ENCODE measurements around the gene IQCE.

Gene IQCE

GRCh38 chr7:2623698-2624014 is 64.9 kb downstream of the IQCE start:
- no peak overlapping the region for H3K4me3 Mint-ChIP-seq
- no peaks in the 10 kb centered on the region for H3K9me3 Mint-ChIP-seq
- H3K4me1 Mint-ChIP-seq (ENCODE audit: low read depth) = no peaks in the 10 kb centered on the region
- no peaks in the 10 kb centered on the region for H3K36me3 Mint-ChIP-seq (ENCODE audit: low read depth)
- no peak for DNase-seq
- H3K27me3 Mint-ChIP-seq = peaks cover 4% of the 10 kb centered on the region
- no peak overlapping the region for H3K27ac Mint-ChIP-seq

- Mint-ChIP-seq H3K27me3 (peaks cover 4% of the 10 kb centered on the region), H3K9me3 (no peaks in the 10 kb centered on the region), H3K4me3 (no peak overlapping the region), H3K27ac (no peak overlapping the region), H3K36me3 (ENCODE audit: low read depth) (no peaks in the 10 kb centered on the region), H3K4me1 (ENCODE audit: low read depth) (no peaks in the 10 kb centered on the region)
- DNase-seq = no peak
Measured at GRCh38 chr7:2624293-2624886, 65.6 kb downstream of the IQCE start.

- no peaks in the 10 kb centered on the region for H3K36me3 Mint-ChIP-seq (ENCODE audit: low read depth)
- H3K4me3 Mint-ChIP-seq = no peak overlapping the region
- H3K4me1 Mint-ChIP-seq (ENCODE audit: low read depth) = peaks cover 5% of the 10 kb centered on the region
- no peaks in the 10 kb centered on the region for H3K9me3 Mint-ChIP-seq
- peaks cover 4% of the 10 kb centered on the region for H3K27me3 Mint-ChIP-seq
- H3K27ac Mint-ChIP-seq = no peak overlapping the region
- DNase-seq = no peak
Measured at GRCh38 chr7:2626498-2627117, 67.8 kb downstream of the IQCE start.

GRCh38 chr7:2627258-2628129 is 68.7 kb downstream of the IQCE start:
- Mint-ChIP-seq H3K4me3 (no peak overlapping the region), H3K36me3 (ENCODE audit: low read depth) (peaks cover 3% of the 10 kb centered on the region), H3K27ac (no peak overlapping the region), H3K9me3 (no peaks in the 10 kb centered on the region), H3K4me1 (ENCODE audit: low read depth) (peaks cover 6% of the 10 kb centered on the region), H3K27me3 (peaks cover 4% of the 10 kb centered on the region)
- DNase-seq = no peak

GRCh38 chr7:2628130-2628482 is 69.3 kb downstream of the IQCE start:
- DNase-seq = no peak
- no peak overlapping the region for H3K4me3 Mint-ChIP-seq
- no peak overlapping the region for H3K27ac Mint-ChIP-seq
- peaks cover 3% of the 10 kb centered on the region for H3K36me3 Mint-ChIP-seq (ENCODE audit: low read depth)
- H3K9me3 Mint-ChIP-seq = no peaks in the 10 kb centered on the region
- H3K27me3 Mint-ChIP-seq = peaks cover 4% of the 10 kb centered on the region
- peaks cover 8% of the 10 kb centered on the region for H3K4me1 Mint-ChIP-seq (ENCODE audit: low read depth)

- DNase-seq = no peak
- H3K4me1 Mint-ChIP-seq (ENCODE audit: low read depth) = peaks cover 16% of the 10 kb centered on the region
- no peaks in the 10 kb centered on the region for H3K9me3 Mint-ChIP-seq
- H3K27me3 Mint-ChIP-seq = peaks cover 4% of the 10 kb centered on the region
- H3K27ac Mint-ChIP-seq = no peak overlapping the region
- H3K36me3 Mint-ChIP-seq (ENCODE audit: low read depth) = peaks cover 3% of the 10 kb centered on the region
- no peak overlapping the region for H3K4me3 Mint-ChIP-seq
Measured at GRCh38 chr7:2628891-2629290, 70.1 kb downstream of the IQCE start.

GRCh38 chr7:2629746-2630681 is 71.2 kb downstream of the IQCE start:
- Mint-ChIP-seq H3K27ac (no peak overlapping the region), H3K4me3 (no peak overlapping the region), H3K4me1 (ENCODE audit: low read depth) (peaks cover 22% of the 10 kb centered on the region), H3K27me3 (peaks cover 4% of the 10 kb centered on the region), H3K36me3 (ENCODE audit: low read depth) (peaks cover 3% of the 10 kb centered on the region), H3K9me3 (no peaks in the 10 kb centered on the region)
- DNase-seq = no peak

- H3K9me3 Mint-ChIP-seq = no peaks in the 10 kb centered on the region
- peak within 1 kb of the TSS; percentile 90 for H3K4me3 Mint-ChIP-seq
- peak within 1 kb of the TSS; percentile 84 for H3K27ac Mint-ChIP-seq
- peaks cover 3% of the 10 kb centered on the region for H3K36me3 Mint-ChIP-seq (ENCODE audit: low read depth)
- peaks cover 24% of the 10 kb centered on the region for H3K4me1 Mint-ChIP-seq (ENCODE audit: low read depth)
- H3K27me3 Mint-ChIP-seq = no peaks in the 10 kb centered on the region
- DNase-seq = no peak
Measured at GRCh38 chr7:2631946-2632732, 73.4 kb downstream of the IQCE start, which contains the start of gene TTYH3. Gene TTYH3 (plus strand): TSS chr7:2631986. CDS start chr7:2632156, 170 bp downstream.

- Mint-ChIP-seq H3K4me3 (peak overlapping the region; percentile 90), H3K9me3 (no peaks in the 10 kb centered on the region), H3K36me3 (ENCODE audit: low read depth) (peaks cover 3% of the 10 kb centered on the region), H3K4me1 (ENCODE audit: low read depth) (peaks cover 24% of the 10 kb centered on the region), H3K27ac (peak overlapping the region; percentile 84), H3K27me3 (no peaks in the 10 kb centered on the region)
- peak; percentile 72 for DNase-seq
Measured at GRCh38 chr7:2632733-2633537, 74.2 kb downstream of the IQCE start.

- H3K27ac Mint-ChIP-seq = peak overlapping the region; percentile 79
- peak overlapping the region; percentile 90 for H3K4me3 Mint-ChIP-seq
- H3K27me3 Mint-ChIP-seq = no peaks in the 10 kb centered on the region
- H3K36me3 Mint-ChIP-seq (ENCODE audit: low read depth) = peaks cover 3% of the 10 kb centered on the region
- no peaks in the 10 kb centered on the region for H3K9me3 Mint-ChIP-seq
- DNase-seq = peak; percentile 67
- peaks cover 24% of the 10 kb centered on the region for H3K4me1 Mint-ChIP-seq (ENCODE audit: low read depth)
Measured at GRCh38 chr7:2633538-2634266, 74.9 kb downstream of the IQCE start.

GRCh38 chr7:2634267-2635145 is 75.7 kb downstream of the IQCE start:
- peaks cover 3% of the 10 kb centered on the region for H3K36me3 Mint-ChIP-seq (ENCODE audit: low read depth)
- peaks cover 24% of the 10 kb centered on the region for H3K4me1 Mint-ChIP-seq (ENCODE audit: low read depth)
- H3K9me3 Mint-ChIP-seq = no peaks in the 10 kb centered on the region
- no peak for DNase-seq
- H3K27me3 Mint-ChIP-seq = no peaks in the 10 kb centered on the region
- H3K27ac Mint-ChIP-seq = peak overlapping the region; percentile 79
- peak overlapping the region; percentile 90 for H3K4me3 Mint-ChIP-seq

- Mint-ChIP-seq H3K9me3 (no peaks in the 10 kb centered on the region), H3K36me3 (ENCODE audit: low read depth) (peaks cover 3% of the 10 kb centered on the region), H3K27ac (no peak overlapping the region), H3K4me3 (no peak overlapping the region), H3K4me1 (ENCODE audit: low read depth) (peaks cover 24% of the 10 kb centered on the region), H3K27me3 (no peaks in the 10 kb centered on the region)
- no peak for DNase-seq
Measured at GRCh38 chr7:2635148-2635668, 76.4 kb downstream of the IQCE start.
